HepG2 (cell line): ENCODE results near the gene TMEM239. TPM values are rescaled to one million over a fixed set of nuclear protein-coding genes. Genes with fewer than 3 reads are reported as not detected.

Source experiments
- ATAC-seq: fragments of 200-7000 bp; cut with Tn5 transposase; 3 replicates; pipeline ENCODE4 v1.9.1; 2020; ENCODE audit warnings: mild to moderate bottlenecking, moderate library complexity
- BruUV-seq: library from RNA; stranded (reverse); fragments of 400-500 nt; replicated peaks from 2 replicates; lab custom pipeline; 2021; lab: Mats Ljungman, UMichigan
- CTCF ChIA-PET: fragments of 300-600 bp; formaldehyde crosslinking; extraction: SDS; loops from one replicate; lab custom pipeline; 2021; ENCODE audit warnings: low total read pairs, inconsistent platforms, low intra/inter-chr PET ratio; lab: Yijun Ruan, JAX
- POLR2A ChIA-PET: fragments of 350-600 bp; sonication (Branson Sonifier 250); formaldehyde crosslinking; loops from one replicate; lab custom pipeline; 2020; ENCODE audit warnings: antibody characterized with exemption, inconsistent platforms; lab: Yijun Ruan, JAX
- DNase-seq: peaks from one replicate; pipeline ENCODE4 v3.0.0-alpha.2; 2015; ENCODE audit warnings: low spot score
- FAIRE-seq: peaks from 3 replicates; lab custom pipeline; 2011; peaks lifted over from hg19 to GRCh38; lab: Jason Lieb, UNC
- H2AFZ ChIP-seq: one replicate; pipeline ENCODE4 v1.6.1; 2011; ENCODE audit warnings: low read length, inconsistent platforms
- H3K27ac ChIP-seq: fragments of 300-600 bp; 3 replicates; pipeline ENCODE4 v1.8.0; 2011; ENCODE audit warnings: mixed run types, mild to moderate bottlenecking, mixed read lengths, low read length, inconsistent platforms; ENCODE audit not compliant: insufficient read depth; ENCODE audit errors: extremely low read length
- H3K27me3 ChIP-seq, 2 experiments: fragments of 200-600 bp in 1 of 2; 2 replicates in 1 of 2; 3 replicates in 1 of 2; pipeline versions ENCODE4 v1.6.0 to v1.8.0; 2011; ENCODE audit warnings: low read length in 2 of 2, mild to moderate bottlenecking in 2 of 2, moderate library complexity in 2 of 2, inconsistent platforms in 1 of 2; ENCODE audit not compliant: insufficient read depth in 2 of 2, control insufficient read depth in 1 of 2
- H3K36me3 ChIP-seq, 2 experiments: fragments of 200-600 bp in 1 of 2; replicated peaks in 1 of 2; 2 replicates in 1 of 2; 3 replicates in 1 of 2; pipeline versions ENCODE4 v1.5.1 to v1.8.0; 2011; ENCODE audit warnings: low read length in 2 of 2, inconsistent platforms in 1 of 2; ENCODE audit not compliant: insufficient read depth in 2 of 2, control insufficient read depth in 1 of 2
- H3K4me1 ChIP-seq: 2 replicates; pipeline ENCODE4 v1.5.1; 2012; ENCODE audit warnings: low read length, inconsistent platforms; ENCODE audit not compliant: insufficient read depth
- H3K4me2 ChIP-seq: 2 replicates; pipeline ENCODE4 v1.6.0; 2011; ENCODE audit warnings: low read depth, low read length, inconsistent platforms
- H3K4me3 ChIP-seq, 3 experiments: fragments of 200-600 bp in 1 of 3; sonication (generic), shearing (Covaris generic) in 1 of 3; replicated peaks in 1 of 3; 2 replicates each; pipeline ENCODE4 v1.5.1; 2011 to 2016; ENCODE audit warnings: low read length in 3 of 3, inconsistent platforms in 2 of 3, low read depth in 2 of 3, mild to moderate bottlenecking in 2 of 3, control low read depth in 1 of 3, mixed read lengths in 1 of 3; ENCODE audit not compliant: insufficient read depth in 1 of 3
- H3K79me2 ChIP-seq: one replicate; pipeline ENCODE4 v1.6.1; 2011; ENCODE audit warnings: low read length, inconsistent platforms; ENCODE audit not compliant: insufficient read depth
- H3K9ac ChIP-seq: 2 replicates; pipeline ENCODE4 v1.6.0; 2011; ENCODE audit warnings: mild to moderate bottlenecking, low read depth, low read length, inconsistent platforms; ENCODE audit not compliant: insufficient read depth
- H3K9me3 ChIP-seq: 2 replicates; pipeline ENCODE4 v1.5.1; 2012; ENCODE audit warnings: mild to moderate bottlenecking, low read length
- H4K20me1 ChIP-seq: 2 replicates; pipeline ENCODE4 v1.6.0; 2011; ENCODE audit warnings: inconsistent platforms, mild to moderate bottlenecking, low read length, moderate library complexity; ENCODE audit not compliant: insufficient read depth
- CBX5 ChIP-seq: sonication (generic); formaldehyde crosslinking; IDR thresholded peaks from 2 replicates; pipeline ENCODE4 v1.4.0; 2020; ENCODE audit warnings: missing genetic modification reagents, borderline replicate concordance
- CCAR2 ChIP-seq: fragments of 200-400 bp; formaldehyde crosslinking; optimal IDR thresholded peaks from 2 replicates; pipeline ENCODE3; 2018; ENCODE audit warnings: low read depth, mild to moderate bottlenecking, low read length, moderate library complexity
- CEBPG ChIP-seq: IDR thresholded peaks from 2 replicates; pipeline ENCODE4 v1.6.1; 2016
- GATAD2A ChIP-seq: IDR thresholded peaks from 2 replicates; pipeline ENCODE4 v1.6.1; 2016
- GPN1 ChIP-seq: sonication (generic); formaldehyde crosslinking; IDR thresholded peaks from 2 replicates; pipeline ENCODE4 v1.5.1; 2020; ENCODE audit warnings: missing genetic modification reagents, borderline replicate concordance
- HOXA9 ChIP-seq: sonication (generic); formaldehyde crosslinking; IDR thresholded peaks from 2 replicates; pipeline ENCODE4 v1.8.1; 2022; ENCODE audit warnings: missing genetic modification reagents, mild to moderate bottlenecking, moderate library complexity, borderline replicate concordance
- JDP2 ChIP-seq: sonication (generic); formaldehyde crosslinking; IDR thresholded peaks from 2 replicates; pipeline ENCODE4 v1.8.1; 2022; ENCODE audit warnings: missing genetic modification reagents, borderline replicate concordance
- NFIB ChIP-seq: sonication (generic); formaldehyde crosslinking; IDR thresholded peaks from 2 replicates; pipeline ENCODE4 v1.9.0; 2021; ENCODE audit warnings: missing genetic modification reagents, mild to moderate bottlenecking, borderline replicate concordance
- PHF20 ChIP-seq: sonication (generic); formaldehyde crosslinking; IDR thresholded peaks from 2 replicates; pipeline ENCODE4 v1.5.0; 2020; ENCODE audit warnings: mild to moderate bottlenecking, missing genetic modification reagents
- PHF21A ChIP-seq: sonication (generic); formaldehyde crosslinking; IDR thresholded peaks from 2 replicates; pipeline ENCODE4 v1.5.0; 2020; ENCODE audit warnings: mild to moderate bottlenecking, missing genetic modification reagents
- SSRP1 ChIP-seq: IDR thresholded peaks from 2 replicates; pipeline ENCODE4 v1.6.1; 2016; ENCODE audit warnings: control low read depth
- ZNF430 ChIP-seq: sonication (generic); formaldehyde crosslinking; IDR thresholded peaks from 2 replicates; pipeline ENCODE4 v1.9.0; 2021; ENCODE audit warnings: mild to moderate bottlenecking, missing genetic modification reagents
- ZNF44 ChIP-seq: sonication (generic); formaldehyde crosslinking; IDR thresholded peaks from 2 replicates; pipeline ENCODE4 v1.5.1; 2020; ENCODE audit warnings: mild to moderate bottlenecking, missing genetic modification reagents
- ZNF709 ChIP-seq: sonication (generic); formaldehyde crosslinking; IDR thresholded peaks from 2 replicates; pipeline ENCODE4 v1.5.0; 2020; ENCODE audit warnings: mild to moderate bottlenecking, missing genetic modification reagents
- ZSCAN25 ChIP-seq: sonication (generic); formaldehyde crosslinking; IDR thresholded peaks from 2 replicates; pipeline ENCODE4 v1.8.0; 2022; ENCODE audit warnings: mild to moderate bottlenecking, missing genetic modification reagents
- ZZZ3 ChIP-seq: sonication (generic); formaldehyde crosslinking; IDR thresholded peaks from 2 replicates; pipeline ENCODE4 v1.4.0; 2020; ENCODE audit warnings: missing genetic modification reagents, mild to moderate bottlenecking, borderline replicate concordance
- WGBS: methylation state at CpG from one replicate; pipeline ENCODE4 v1.1.6; 2017; ENCODE audit warnings: low lambda C conversion rate; 5-methylcytosine and 5-hydroxymethylcytosine counted together
- in situ Hi-C: cut with HindIII; loops from 2 replicates; pipeline ENCODE4 v1.10.0; 2017; ENCODE audit warnings: low pct_unique_long_range_greater_than_20kb; ENCODE audit not compliant: extremely low pct_ligation_motif_present
- intact Hi-C: fragments of 100-400 bp; cut with micrococcal nuclease; formaldehyde crosslinking; loops from one replicate; pipeline ENCODE4 v1.10.0; 2022; ENCODE audit not compliant: unreplicated experiment
- polyA plus RNA-seq, 8 experiments: library from polyadenylated mRNA; depleted of rRNA in 3 of 8; stranded (reverse) in 7 of 8; unstranded in 1 of 8; fragments of >200 nt; fragmentation: Illumina TruSeq in 4 of 8; extraction: Trizol in 4 of 8; gene quantifications; 2 replicates each; pipeline versions ENCODE4 v1.2.1 to v1.2.3, GENCODE V29; 2011 to 2016; ENCODE audit warnings: low read depth in 4 of 8, missing spikeins in 1 of 8, mixed read lengths in 1 of 8; ENCODE audit not compliant: insufficient read depth in 1 of 8
- total RNA-seq, 5 experiments: library from RNA; depleted of rRNA; stranded (reverse); fragments of >200 nt; fragmentation: Illumina TruSeq; extraction: Trizol; gene quantifications; 2 replicates each; pipeline ENCODE4 v1.2.3, GENCODE V29; 2016; ENCODE audit warnings: low read depth in 1 of 5
- TF ChIP-seq, protein P1 (sequence below): sonication (generic); formaldehyde crosslinking; IDR thresholded peaks from 2 replicates; pipeline ENCODE4 v1.4.0; 2020; ENCODE audit warnings: low read depth, missing genetic modification reagents

The TMEM239 gene
- total and polyA plus RNA-seq, 2 of the 13 experiments (the other 11 are each of a cell fraction or from before 2014, with no cell fraction given), result not detected

DNA sequence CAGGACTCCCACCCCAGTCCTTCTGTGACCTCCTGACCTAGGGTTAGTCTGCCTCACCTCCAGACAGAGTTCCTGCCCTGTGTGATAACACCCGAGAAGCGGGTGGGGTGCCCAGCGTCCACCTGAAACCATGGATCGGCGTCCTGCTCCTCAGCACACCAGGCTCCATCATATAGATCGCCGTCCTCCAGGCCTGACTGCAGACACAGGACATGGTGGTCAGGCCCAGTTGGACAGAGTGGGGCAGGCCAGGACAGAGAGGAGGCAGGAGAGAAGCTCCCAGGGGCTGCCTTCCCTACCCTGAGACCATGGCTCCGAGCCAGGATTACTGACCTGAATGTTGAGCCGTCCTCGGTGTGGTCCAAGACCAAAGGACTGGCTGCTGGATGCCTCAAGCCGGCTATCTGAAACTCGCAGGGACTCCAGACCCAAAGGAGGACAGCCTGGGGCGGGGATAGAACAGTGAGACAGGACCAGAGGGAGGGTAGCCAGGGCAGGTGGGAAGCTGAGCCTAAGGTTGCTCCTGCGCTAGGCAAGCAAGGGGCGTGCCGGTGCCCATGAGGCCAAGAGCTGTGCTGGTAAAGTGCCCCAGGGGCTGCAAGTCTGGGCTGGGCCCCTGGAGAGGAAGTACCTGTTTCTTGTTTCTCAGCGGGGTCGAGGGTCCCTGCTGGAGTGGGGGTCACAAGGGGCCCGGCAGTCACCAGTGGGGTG is 17.9 kb upstream of the TMEM239 start (continued):
- TF ChIP-seq, protein P1, sequence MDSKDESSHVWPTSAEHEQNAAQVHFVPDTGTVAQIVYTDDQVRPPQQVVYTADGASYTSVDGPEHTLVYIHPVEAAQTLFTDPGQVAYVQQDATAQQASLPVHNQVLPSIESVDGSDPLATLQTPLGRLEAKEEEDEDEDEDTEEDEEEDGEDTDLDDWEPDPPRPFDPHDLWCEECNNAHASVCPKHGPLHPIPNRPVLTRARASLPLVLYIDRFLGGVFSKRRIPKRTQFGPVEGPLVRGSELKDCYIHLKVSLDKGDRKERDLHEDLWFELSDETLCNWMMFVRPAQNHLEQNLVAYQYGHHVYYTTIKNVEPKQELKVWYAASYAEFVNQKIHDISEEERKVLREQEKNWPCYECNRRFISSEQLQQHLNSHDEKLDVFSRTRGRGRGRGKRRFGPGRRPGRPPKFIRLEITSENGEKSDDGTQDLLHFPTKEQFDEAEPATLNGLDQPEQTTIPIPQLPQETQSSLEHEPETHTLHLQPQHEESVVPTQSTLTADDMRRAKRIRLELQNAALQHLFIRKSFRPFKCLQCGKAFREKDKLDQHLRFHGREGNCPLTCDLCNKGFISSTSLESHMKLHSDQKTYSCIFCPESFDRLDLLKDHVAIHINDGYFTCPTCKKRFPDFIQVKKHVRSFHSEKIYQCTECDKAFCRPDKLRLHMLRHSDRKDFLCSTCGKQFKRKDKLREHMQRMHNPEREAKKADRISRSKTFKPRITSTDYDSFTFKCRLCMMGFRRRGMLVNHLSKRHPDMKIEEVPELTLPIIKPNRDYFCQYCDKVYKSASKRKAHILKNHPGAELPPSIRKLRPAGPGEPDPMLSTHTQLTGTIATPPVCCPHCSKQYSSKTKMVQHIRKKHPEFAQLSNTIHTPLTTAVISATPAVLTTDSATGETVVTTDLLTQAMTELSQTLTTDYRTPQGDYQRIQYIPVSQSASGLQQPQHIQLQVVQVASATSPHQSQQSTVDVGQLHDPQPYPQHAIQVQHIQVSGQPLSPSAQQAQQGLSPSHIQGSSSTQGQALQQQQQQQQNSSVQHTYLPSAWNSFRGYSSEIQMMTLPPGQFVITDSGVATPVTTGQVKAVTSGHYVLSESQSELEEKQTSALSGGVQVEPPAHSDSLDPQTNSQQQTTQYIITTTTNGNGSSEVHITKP (CRISPR knock-in tag), result no peak
- TF ChIP-seq ZNF430 (CRISPR knock-in tag) (no peak), GATAD2A (CRISPR knock-in tag) (no peak)

DNA sequence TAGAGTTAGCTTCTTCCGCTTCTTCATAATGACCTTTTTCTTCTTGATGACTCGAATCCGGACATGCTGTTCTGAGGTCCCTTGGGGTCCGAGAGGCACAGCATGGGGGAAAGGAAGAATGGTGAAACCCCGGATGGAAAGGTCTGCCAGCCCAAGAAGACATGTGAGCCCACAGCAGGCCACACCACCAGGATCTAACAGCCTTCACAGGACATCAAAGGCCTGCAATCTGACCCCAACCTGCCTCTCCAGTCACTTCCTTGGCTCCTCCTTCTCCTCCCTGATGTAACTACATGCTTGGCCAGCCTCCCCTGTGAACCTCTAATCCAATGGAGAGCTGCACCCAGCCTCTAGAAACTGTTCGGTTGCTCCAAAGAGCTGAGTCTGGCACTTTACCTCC is 17.4 kb upstream of the TMEM239 start:
- Histone ChIP-seq H3K27me3 (peaks cover 20 to 83% of the 10 kb centered on the region in 2 experiments), H3K4me2 (no peak overlapping the region), H3K9me3 (no peaks in the 10 kb centered on the region), H3K9ac (no peak overlapping the region), H3K4me1 (peaks cover 10% of the 10 kb centered on the region), H2AFZ (no peak overlapping the region), H3K4me3 (no peak overlapping the region), H3K36me3 (no peaks in the 10 kb centered on the region), H3K79me2 (no peaks in the 10 kb centered on the region), H4K20me1 (no peaks in the 10 kb centered on the region), H3K27ac (no peak overlapping the region)
- in situ Hi-C loops (no loop called here), intact Hi-C loops (no loop called here)
- POLR2A ChIA-PET, result no interaction called here
- BruUV-seq, result no TSS peak
- ATAC-seq, result no peak
- no peak for FAIRE-seq
- 54% methylated on average over 6 of the region's 6 CpGs for whole genome bisulfite sequencing
- TF ChIP-seq PHF20 (no peak), ZNF709 (CRISPR knock-in tag) (no peak), SSRP1 (CRISPR knock-in tag) (no peak), ZZZ3 (CRISPR knock-in tag) (no peak), CCAR2 (no peak), CEBPG (no peak), NFIB (CRISPR knock-in tag) (no peak), GPN1 (CRISPR knock-in tag) (no peak), ZNF44 (CRISPR knock-in tag) (no peak), ZSCAN25 (no peak), PHF21A (no peak), JDP2 (CRISPR knock-in tag) (no peak), CBX5 (CRISPR knock-in tag) (no peak), HOXA9 (CRISPR knock-in tag) (no peak)
- no peak for DNase-seq
- CTCF ChIA-PET, result no interaction called here
